Fibroblast of gingiva (primary cell): ENCODE data around the gene ZBTB11.
"Not testable (repeated sequence)": the region's sequence is repeated elsewhere in the genome, so short reads cannot be mapped to it uniquely, and the experiment has no call there.

ENCODE experiments used
- DNase-seq: peaks from one replicate; pipeline ENCODE4 v3.0.0-alpha.2; 2011; ENCODE audit warnings: low read depth

The ZBTB11 gene

DNA sequence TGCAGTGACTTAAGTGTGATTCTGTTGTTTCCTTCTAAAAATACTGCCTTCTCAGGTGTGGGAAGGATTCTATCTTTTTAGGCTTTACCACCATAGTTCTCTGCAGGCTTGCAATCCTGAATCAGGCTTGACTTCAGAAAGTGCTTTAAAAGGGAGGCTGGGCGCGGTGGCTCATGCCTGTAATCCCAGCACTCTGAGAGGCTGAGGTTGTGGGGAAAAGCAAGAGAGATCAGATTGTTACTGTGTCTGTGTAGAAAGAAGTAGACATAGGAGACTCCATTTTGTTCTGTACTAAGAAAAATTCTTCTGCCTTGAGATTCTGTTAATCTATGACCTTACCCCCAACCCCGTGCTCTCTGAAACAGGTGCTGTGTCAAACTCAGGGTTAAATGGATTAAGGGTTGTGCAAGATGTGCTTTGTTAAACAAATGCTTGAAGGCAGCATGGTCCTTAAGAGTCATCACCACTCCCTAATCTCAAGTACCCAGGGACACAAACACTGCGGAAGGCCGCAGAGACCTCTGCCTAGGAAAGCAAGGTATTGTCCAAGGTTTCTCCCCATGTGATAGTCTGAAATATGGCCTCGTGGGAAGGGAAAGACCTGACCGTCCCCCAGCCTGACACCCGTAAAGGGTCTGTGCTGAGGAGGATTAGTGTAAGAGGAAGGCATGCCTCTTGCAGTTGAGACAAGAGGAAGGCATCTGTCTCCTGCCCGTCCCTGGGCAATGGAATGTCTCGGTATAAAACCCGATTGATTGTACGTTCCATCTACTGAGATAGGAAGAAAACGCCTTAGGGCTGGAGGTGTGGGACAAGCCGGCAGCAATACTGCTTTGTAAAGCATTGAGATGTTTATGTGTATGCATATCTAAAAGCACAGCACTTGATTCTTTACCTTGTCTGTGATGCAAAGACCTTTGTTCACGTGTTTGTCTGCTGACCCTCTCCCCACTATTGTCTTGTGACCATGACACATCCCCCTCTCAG is 15.0 kb upstream of the ZBTB11 start:
- DNase-seq: not testable (repeated sequence)

DNA sequence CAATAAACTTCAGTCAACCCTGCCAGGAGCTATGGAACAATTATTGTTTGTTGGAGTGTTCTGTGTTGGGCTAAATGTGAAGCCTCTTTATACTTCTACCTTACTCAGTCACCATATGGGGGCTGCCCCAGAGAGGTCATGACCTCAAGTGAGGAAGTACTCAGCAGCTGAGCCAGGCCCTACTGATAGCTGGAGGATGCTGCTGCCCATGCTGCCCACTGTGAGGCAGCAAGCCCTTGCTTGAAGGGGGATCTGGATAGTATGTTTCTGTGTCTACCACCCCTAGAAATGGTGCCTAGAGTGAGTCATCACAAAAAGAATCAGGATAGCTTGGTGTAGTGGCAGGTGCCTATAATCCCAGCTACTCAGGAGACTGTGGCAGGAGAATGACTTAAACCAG is 14.0 kb upstream of the ZBTB11 start:
- no peak for DNase-seq

DNA sequence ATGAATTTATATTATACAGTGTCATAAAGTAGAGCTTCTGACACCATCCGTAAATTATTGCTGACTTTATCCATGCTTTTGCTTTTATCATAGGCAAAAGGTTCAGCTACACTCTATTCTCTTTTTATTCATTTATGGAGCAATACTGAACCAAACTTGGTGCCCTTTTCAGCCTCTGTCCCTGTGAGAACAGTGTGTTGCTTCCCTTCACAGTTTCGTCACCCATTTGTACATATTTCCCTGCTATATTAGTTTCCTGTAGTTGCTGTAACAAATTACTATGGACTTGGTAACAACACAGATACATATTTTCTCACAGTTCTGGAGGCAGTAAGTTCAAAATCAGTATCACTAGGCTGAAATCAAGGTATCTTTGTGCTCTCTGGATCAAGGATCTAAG is 12.4 kb upstream of the ZBTB11 start:
- DNase-seq: peak; percentile 52

DNA sequence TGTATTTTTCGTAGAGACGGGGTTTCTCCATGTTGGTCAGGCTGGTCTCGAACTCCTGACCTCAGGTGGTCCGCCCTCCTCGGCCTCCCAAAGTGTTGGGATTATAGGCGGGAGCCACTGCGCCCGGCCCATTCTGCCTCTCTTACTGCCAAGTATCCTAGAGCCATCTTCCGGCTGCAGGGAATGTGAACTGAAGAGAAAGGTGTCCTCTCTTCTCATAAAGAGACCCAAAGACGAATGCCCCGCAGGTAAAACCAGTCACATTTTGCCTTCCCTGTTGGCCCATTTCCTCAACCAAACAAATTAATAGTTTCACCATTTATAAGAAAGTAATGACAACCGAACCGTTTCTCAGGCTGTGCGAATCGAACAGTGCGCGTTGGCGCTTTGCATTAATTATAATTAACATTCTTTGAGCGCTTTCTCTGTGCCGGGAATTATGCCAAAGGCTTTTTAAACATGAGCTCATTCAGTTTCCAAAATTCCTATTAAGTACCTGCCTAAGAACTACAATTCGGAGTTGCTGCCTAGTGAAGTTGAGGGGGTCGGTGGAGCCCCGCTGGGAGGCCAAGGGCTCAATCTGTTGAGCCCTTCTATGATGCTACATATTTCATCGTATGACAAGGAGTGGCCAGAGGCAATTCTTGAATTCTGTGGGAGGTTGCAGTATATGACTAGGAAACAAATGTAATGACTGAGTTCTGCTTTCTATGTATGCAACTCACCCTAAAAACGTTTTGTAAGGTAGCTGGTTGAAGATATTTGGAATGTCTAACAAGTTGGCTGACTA is 10.4 kb upstream of the ZBTB11 start:
- no peak for DNase-seq

GRCh38 chr3:101685870-101686307 is 9.0 kb upstream of the ZBTB11 start:
- no peak for DNase-seq

DNA sequence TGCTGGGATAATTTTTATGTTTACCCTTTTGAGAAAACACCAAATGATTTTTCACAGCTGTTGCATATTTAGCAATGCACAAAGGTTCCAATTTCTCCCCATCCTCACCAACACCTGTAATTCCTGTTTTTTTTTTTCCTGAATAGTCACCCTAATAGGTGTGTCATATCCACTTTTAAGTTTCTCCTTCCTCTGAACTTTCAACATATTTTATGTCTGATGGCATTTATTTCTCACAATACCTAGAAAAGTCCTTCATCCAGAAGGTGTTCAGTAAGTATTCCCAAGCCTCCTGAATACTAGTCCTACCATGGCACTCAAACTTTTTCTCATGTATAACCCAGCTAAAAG is 8.1 kb upstream of the ZBTB11 start:
- no peak for DNase-seq

- no peak for DNase-seq
Observed at GRCh38 chr3:101680466-101680865, 3.5 kb upstream of the ZBTB11 start.

DNA sequence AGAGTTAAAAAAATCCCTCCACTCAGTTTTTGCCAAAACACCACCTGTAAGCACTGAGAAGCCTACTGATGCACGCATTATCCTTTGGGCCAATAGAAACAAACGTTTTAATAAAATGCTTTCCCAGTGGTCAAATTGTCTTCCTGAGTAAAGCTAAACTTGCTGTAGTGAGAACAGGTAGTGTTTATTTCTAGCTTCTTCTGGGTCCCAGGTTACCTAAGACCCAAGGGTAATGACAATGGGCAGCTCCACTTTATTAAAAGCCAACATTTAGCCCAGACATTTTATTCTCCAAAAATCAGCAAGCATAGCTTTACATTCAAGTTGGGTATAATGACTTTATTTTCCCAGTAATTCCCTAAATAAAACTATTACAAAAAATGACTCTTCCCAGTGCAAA is 1.9 kb upstream of the ZBTB11 start:
- DNase-seq: not testable (repeated sequence)

GRCh38 chr3:101677436-101678286 is 729 bp upstream of the ZBTB11 start:
- no peak for DNase-seq

DNA sequence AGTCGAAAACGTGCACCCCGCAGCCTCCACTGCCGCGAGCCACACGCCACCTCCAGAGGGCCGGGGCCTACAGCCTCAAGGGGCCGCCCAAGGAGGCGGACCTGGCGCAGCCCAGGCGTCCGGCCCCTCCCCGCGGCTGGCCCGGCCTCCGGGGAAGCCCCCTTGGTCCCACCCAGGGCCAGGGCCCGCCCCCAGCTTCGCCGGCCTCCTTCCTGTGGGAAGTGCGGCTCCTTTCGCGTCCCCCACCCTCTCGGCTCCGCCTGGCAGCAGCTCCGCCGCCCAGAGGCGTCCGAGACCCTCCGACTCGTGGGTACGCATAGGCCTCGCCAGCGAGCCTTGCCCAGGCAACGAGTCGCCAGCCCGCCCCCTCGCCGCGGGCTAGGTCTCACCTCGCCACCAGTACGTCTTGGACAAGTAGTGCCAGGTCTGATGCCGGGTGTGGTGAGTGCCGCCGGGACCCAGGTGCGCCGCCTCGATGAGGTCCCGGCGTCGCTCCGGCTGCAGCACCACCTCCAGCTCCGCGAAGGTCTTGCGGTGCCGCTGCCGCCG is 642 bp downstream of the ZBTB11 start:
- DNase-seq: peak; percentile 98

DNA sequence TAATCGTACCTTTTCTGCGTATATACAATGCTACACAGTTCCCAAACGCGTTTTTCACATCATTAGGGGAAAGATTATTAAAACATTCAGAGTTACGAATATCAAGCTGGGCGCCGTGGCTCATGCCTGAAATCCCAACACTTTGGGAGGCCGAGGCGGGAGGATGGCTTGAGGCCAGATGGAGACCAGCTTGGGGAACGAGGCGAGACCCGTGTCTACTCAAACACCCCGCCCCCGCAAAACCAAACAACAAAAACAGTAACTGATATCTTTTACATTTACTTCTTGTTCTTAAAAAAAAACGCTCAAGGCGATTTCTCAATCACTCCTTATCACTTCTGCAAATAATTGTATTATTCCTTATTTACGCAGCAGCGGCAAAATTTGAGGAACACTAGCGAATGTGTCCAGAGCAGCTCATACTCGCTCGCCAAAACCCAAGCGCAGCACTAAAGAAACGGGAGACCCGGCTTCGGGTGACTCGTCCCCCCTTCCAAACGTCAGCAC is 1.2 kb downstream of the ZBTB11 start:
- DNase-seq: no peak

DNA sequence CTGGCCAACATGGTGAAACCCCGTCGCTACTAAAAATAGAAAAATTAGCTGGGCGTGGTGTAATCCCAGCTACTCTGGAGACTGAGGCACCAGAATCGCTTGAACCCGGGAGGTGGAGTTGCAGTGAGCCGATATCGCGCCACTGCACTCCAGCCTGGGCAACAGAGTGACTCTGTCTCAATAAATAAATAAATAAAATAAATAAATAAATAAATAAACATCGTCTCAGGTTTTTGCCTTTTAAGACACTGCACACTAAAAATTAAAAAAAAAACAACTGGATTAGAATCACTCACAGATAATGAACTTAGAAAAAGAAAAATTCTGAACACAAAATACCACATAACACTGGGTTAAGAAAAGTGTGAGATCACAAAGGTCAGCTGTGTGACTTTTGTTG is 2.4 kb downstream of the ZBTB11 start:
- no peak for DNase-seq

- DNase-seq: no peak
Observed at GRCh38 chr3:101673953-101674352, 3.0 kb downstream of the ZBTB11 start.

GRCh38 chr3:101671014-101671413 is 5.9 kb downstream of the ZBTB11 start:
- no peak for DNase-seq

DNA sequence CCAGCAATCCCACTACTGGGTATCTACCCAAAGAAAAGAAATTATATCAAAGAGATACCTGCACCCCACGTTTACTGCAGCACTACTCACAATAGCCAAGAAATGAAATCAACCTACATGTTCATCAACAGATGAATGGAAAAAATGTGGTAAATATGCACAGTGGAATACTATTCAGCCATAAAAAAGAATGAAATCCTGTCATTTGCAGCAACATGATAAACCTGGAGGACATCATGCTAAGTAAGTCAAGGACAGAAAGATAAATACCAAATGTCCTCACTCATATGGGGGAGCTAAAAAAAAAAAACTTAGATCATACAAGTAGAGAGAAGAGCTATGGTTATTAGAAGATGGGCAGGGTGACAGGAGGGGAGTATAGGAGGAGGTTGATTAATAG is 9.1 kb downstream of the ZBTB11 start:
- no peak for DNase-seq

GRCh38 chr3:101667331-101667730 is 9.6 kb downstream of the ZBTB11 start:
- no peak for DNase-seq

DNA sequence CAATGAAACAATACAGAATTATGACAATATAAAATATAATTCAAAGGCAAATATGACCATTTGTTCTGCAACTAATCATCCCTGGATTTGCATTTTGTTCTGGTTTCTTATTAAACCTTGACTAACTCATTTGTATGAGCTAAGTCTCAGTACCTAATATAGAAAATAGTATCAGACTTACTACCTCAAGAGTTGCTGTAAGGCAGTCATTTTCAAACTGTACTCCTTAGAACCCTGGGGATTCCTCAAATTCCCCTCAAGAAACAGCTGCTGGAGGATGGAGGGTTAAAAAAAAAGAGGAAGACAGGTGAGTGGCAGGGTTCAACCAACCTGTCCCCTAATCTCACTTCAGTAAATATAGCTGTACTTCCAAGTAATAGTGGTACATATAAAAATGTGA is 11.1 kb downstream of the ZBTB11 start:
- no peak for DNase-seq

DNA sequence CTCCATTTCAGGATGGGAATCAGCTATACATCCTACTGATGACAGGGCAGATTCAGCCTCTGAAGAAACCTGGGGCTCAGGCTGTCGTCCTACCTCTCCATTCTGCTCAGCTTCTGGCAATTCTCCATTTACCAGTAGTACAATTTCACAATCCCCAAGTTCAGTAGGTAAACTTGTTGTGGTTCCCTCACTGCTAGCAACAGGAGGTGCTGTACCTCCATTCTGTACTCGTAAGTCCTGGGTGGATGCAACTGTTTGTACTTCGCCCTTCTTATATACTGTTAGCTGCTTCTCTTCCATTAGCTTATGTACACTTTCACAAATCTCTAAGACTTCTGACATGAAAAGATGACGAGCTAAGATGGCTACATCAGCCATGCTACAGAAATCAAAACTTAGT is 11.6 kb downstream of the ZBTB11 start:
- DNase-seq: no peak

DNA sequence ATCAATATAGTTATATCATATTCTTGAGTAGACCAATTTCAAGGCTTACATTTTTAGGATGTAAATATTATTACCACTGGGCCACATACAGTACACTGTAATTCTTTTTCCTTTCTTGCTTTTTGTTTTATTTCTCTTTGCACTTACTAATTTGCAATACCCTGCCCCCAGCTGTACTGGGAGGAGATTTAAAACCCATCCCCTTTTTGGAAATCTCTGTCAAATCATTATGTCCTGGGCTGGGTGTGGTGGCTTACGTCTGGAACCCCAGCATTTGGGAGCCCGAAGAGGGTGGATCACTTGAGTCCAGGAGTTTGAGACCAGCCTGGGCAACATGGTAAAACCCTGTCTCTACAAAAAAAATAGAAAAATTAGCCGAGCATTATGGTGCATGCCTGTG is 16.2 kb downstream of the ZBTB11 start:
- DNase-seq: no peak

DNA sequence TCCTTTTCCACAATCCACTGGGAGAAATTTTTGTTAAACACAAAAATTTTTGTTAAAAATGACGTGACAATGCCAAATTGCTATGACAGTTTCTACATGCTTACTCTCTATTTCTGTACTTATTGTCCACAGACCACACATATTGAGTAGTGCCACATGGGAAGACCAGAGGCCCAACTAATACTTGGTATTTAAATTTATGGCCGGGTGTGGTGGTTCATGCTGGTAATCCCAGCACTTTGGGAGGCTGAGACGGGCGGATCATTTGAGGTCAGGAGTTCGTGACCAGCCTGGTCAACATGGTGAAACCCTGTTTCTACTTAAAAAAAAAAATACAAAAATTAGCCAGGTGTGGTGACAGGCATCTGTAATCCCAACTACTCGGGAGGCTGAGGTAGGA is 20.3 kb downstream of the ZBTB11 start:
- DNase-seq: no peak

GRCh38 chr3:101646726-101647125 is 30.2 kb downstream of the ZBTB11 start:
- DNase-seq: peak; percentile 7
